SK-N-SH (cell line): ENCODE results near the gene PNLDC1. TPM values are rescaled to one million over a fixed set of nuclear protein-coding genes. Genes with fewer than 3 reads are reported as not detected.

Experiments
- CTCF ChIA-PET: fragments of 300-600, 350-600 bp; formaldehyde crosslinking; extraction: SDS; loops from one replicate; lab custom pipeline; 2021; lab: Yijun Ruan, JAX
- POLR2A ChIA-PET: fragments of 350-600 bp; sonication (Branson Sonifier 250); formaldehyde crosslinking; extraction: SDS; loops from one replicate; lab custom pipeline; 2020; ENCODE audit warnings: antibody characterized with exemption, inconsistent platforms; lab: Yijun Ruan, JAX
- DNase-seq: peaks from one replicate; pipeline ENCODE4 v3.0.0; 2012
- H2AFZ ChIP-seq: fragments of 200-600 bp; sonication (generic); 2 replicates; pipeline ENCODE4 v1.8.1; 2016; ENCODE audit warnings: antibody characterized with exemption, mild to moderate bottlenecking, low read depth
- H3F3A ChIP-seq: fragments of 200-600 bp; sonication (generic); replicated peaks from 2 replicates; pipeline ENCODE3; 2016; ENCODE audit warnings: antibody characterized with exemption, mild to moderate bottlenecking; ENCODE audit not compliant: insufficient read depth
- H3K27ac ChIP-seq, 2 experiments: fragments of 200-500 bp in 1 of 2; fragments of 200-600 bp in 1 of 2; sonication (Bioruptor generic) in 1 of 2; sonication (generic), shearing (Covaris generic) in 1 of 2; 2 replicates each; pipeline versions ENCODE4 v1.5.1 to v1.6.1; 2014 to 2016; ENCODE audit warnings: low read depth in 2 of 2, inconsistent platforms in 1 of 2, low read length in 1 of 2, mild to moderate bottlenecking in 1 of 2, mixed read lengths in 1 of 2
- H3K27me3 ChIP-seq: fragments of 200-600 bp; sonication (generic), shearing (Covaris generic); 2 replicates; pipeline ENCODE4 v1.6.1; 2016; ENCODE audit warnings: mixed run types; ENCODE audit not compliant: insufficient read depth
- H3K36me3 ChIP-seq, 2 experiments: fragments of 200-500 bp in 1 of 2; fragments of 200-600 bp in 1 of 2; sonication (Bioruptor generic) in 1 of 2; sonication (generic) in 1 of 2; replicated peaks in 1 of 2; 2 replicates each; pipeline versions ENCODE3 to v1.5.1; 2014 to 2016; ENCODE audit warnings: low read length in 1 of 2, mild to moderate bottlenecking in 1 of 2; ENCODE audit not compliant: insufficient read depth in 2 of 2, control insufficient read depth in 1 of 2
- H3K4me1 ChIP-seq, 2 experiments: fragments of 200-500 bp in 1 of 2; fragments of 200-600 bp in 1 of 2; sonication (Bioruptor generic) in 1 of 2; sonication (generic), shearing (Covaris generic) in 1 of 2; 2 replicates each; pipeline versions ENCODE4 v1.5.1 to v1.6.1; 2014 to 2016; ENCODE audit warnings: low read depth in 1 of 2, low read length in 1 of 2, mixed run types in 1 of 2; ENCODE audit not compliant: insufficient read depth in 2 of 2, control insufficient read depth in 1 of 2
- H3K4me2 ChIP-seq: fragments of 200-600 bp; sonication (generic), shearing (Covaris generic); 2 replicates; pipeline ENCODE4 v1.6.1; 2017; ENCODE audit warnings: mixed run types
- H3K4me3 ChIP-seq, 2 experiments: fragments of 200-500 bp in 1 of 2; fragments of 200-600 bp in 1 of 2; sonication (Bioruptor generic) in 1 of 2; sonication (generic), shearing (Covaris generic) in 1 of 2; 2 replicates each; pipeline versions ENCODE4 v1.5.1 to v1.8.1; 2014 to 2016; ENCODE audit warnings: low read depth in 2 of 2, inconsistent platforms in 1 of 2, low read length in 1 of 2, mild to moderate bottlenecking in 1 of 2, mixed read lengths in 1 of 2, moderate library complexity in 1 of 2
- H3K79me2 ChIP-seq: fragments of 200-600 bp; sonication (generic); 2 replicates; pipeline ENCODE4 v1.8.1; 2017; ENCODE audit warnings: mild to moderate bottlenecking; ENCODE audit not compliant: insufficient read depth
- H3K9ac ChIP-seq: fragments of 200-600 bp; sonication (generic); 2 replicates; pipeline ENCODE4 v1.6.1; 2017; ENCODE audit warnings: mixed run types
- H3K9me2 ChIP-seq: fragments of 200-600 bp; sonication (generic); 2 replicates; pipeline ENCODE4 v1.6.1; 2017; ENCODE audit warnings: mixed run types
- H3K9me3 ChIP-seq: fragments of 200-600 bp; sonication (generic); 2 replicates; pipeline ENCODE4 v1.6.1; 2017; ENCODE audit warnings: mixed run types, mild to moderate bottlenecking, moderate library complexity
- H4K20me1 ChIP-seq: fragments of 200-600 bp; sonication (generic); 2 replicates; pipeline ENCODE4 v1.6.1; 2017; ENCODE audit warnings: mild to moderate bottlenecking, mixed run types; ENCODE audit not compliant: insufficient read depth
- CHD2 ChIP-seq: fragments of 150-350 bp; IDR thresholded peaks from 2 replicates; pipeline ENCODE4 v1.6.1; 2018; ENCODE audit warnings: low read length; ENCODE audit not compliant: partially characterized antibody
- ELF1 ChIP-seq: IDR thresholded peaks from 2 replicates; pipeline ENCODE4 v1.4.0; 2012
- EP300 ChIP-seq, 2 experiments: IDR thresholded peaks; 2 replicates each; pipeline versions ENCODE4 v1.4.0 to v1.6.1; 2012; ENCODE audit warnings: borderline replicate concordance in 1 of 2, low read depth in 1 of 2, low read length in 1 of 2
- FOXJ3 ChIP-seq: sonication (generic); formaldehyde crosslinking; IDR thresholded peaks from 2 replicates; pipeline ENCODE4 v1.5.1; 2020; ENCODE audit warnings: mild to moderate bottlenecking, missing genetic modification reagents
- FOXM1 ChIP-seq: IDR thresholded peaks from 2 replicates; pipeline ENCODE4 v1.4.0; 2012; ENCODE audit warnings: low read depth, mild to moderate bottlenecking
- GABPA ChIP-seq: IDR thresholded peaks from 2 replicates; pipeline ENCODE4 v1.4.0; 2012; ENCODE audit warnings: low read depth, mild to moderate bottlenecking
- GATA2 ChIP-seq: sonication (generic); formaldehyde crosslinking; IDR thresholded peaks from 2 replicates; pipeline ENCODE4 v1.5.0; 2020; ENCODE audit warnings: mild to moderate bottlenecking, missing genetic modification reagents
- MXI1 ChIP-seq: IDR thresholded peaks from 2 replicates; pipeline ENCODE4 v1.6.1; 2012; ENCODE audit warnings: mild to moderate bottlenecking, low read depth, low read length, improper control_type of control experiment
- POLR2AphosphoS5 ChIP-seq: IDR thresholded peaks from 2 replicates; pipeline ENCODE4 v1.6.1; 2012; ENCODE audit warnings: low read depth, low read length
- RCOR1 ChIP-seq: fragments of 150-350 bp; IDR thresholded peaks from 2 replicates; pipeline ENCODE4 v1.6.1; 2017; ENCODE audit warnings: antibody characterized with exemption, low read length
- RFX5 ChIP-seq: IDR thresholded peaks from 2 replicates; pipeline ENCODE4 v1.6.1; 2012; ENCODE audit warnings: mild to moderate bottlenecking, improper control_type of control experiment, low read length
- TCF12 ChIP-seq: IDR thresholded peaks from 2 replicates; pipeline ENCODE4 v1.4.0; 2012
- TEAD4 ChIP-seq: IDR thresholded peaks from 2 replicates; pipeline ENCODE4 v1.4.0; 2012; ENCODE audit warnings: mild to moderate bottlenecking, borderline replicate concordance; ENCODE audit not compliant: insufficient read depth
- YY1 ChIP-seq: IDR thresholded peaks from 2 replicates; pipeline ENCODE4 v1.4.0; 2012; ENCODE audit warnings: low read depth, mild to moderate bottlenecking
- WGBS: methylation state at CpG from one replicate; pipeline ENCODE4 v1.1.6; 2017; ENCODE audit warnings: low lambda C conversion rate; 5-methylcytosine and 5-hydroxymethylcytosine counted together
- polyA plus RNA-seq, 3 experiments: library from polyadenylated mRNA; depleted of rRNA; stranded (reverse); fragments of >200 nt; gene quantifications; 2 replicates each; pipeline ENCODE4 v1.2.3, GENCODE V29; 2012
- TF ChIP-seq, protein P1 (sequence below): fragments of 200-600 bp; sonication (generic); IDR thresholded peaks from 2 replicates; pipeline ENCODE4 v1.6.1; 2017; ENCODE audit warnings: antibody characterized with exemption, mild to moderate bottlenecking, moderate library complexity
- TF ChIP-seq, protein P2 (sequence below): IDR thresholded peaks from 2 replicates; pipeline ENCODE4 v1.6.1; 2012; ENCODE audit warnings: mild to moderate bottlenecking, low read depth, low read length, moderate library complexity
- TF ChIP-seq, protein P3 (sequence below): IDR thresholded peaks from 2 replicates; pipeline ENCODE4 v1.4.0; 2012; ENCODE audit warnings: low read depth, borderline replicate concordance

The PNLDC1 gene
- polyA plus RNA-seq, 1 of the 3 experiments (the other 2 are of a cell fraction) = not detected

DNA sequence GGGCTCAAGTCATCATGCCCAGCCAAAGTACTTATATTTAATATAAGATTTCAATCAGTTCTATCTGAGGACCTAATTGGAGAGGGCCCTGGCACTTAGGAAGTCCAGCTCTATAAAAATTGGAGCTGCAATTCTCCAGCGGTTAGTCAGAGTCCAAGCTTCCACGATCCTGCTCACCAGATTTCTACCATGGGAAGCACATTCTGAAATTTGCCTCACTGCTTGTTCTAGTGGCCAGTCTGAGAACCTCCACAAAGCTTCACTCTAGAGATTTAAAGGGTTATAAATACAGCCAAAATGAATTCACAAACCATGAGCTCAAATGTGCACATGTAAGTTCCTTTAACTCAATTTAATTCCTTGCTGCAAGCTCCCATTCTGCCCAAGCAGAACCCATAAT is 33.5 kb downstream of the PNLDC1 start:
- no peak overlapping the region for H3K9ac ChIP-seq
- no peak for DNase-seq
- no peaks in the 10 kb centered on the region; the same call in 1 of the 2 replicates for H3K27me3 ChIP-seq
- H3K4me1 ChIP-seq = no peaks in the 10 kb centered on the region
- H3K27ac ChIP-seq = no peak overlapping the region
- H3K36me3 ChIP-seq = no peaks in the 10 kb centered on the region
- no peaks in the 10 kb centered on the region for H3K9me2 ChIP-seq
- no peak overlapping the region for H2AFZ ChIP-seq
- CTCF ChIA-PET = interaction anchor here (0.9 kb wide), 1 partner anchor 113 kb away, joined by 4 read pairs; no protein-coding TSS in a partner anchor
- H3K4me3 ChIP-seq = no peak overlapping the region
- H3K9me3 ChIP-seq = no peaks in the 10 kb centered on the region
- H3K4me2 ChIP-seq = no peak overlapping the region
- 30% methylated on average over 2 of the region's 2 CpGs for WGBS
- H4K20me1 ChIP-seq = no peaks in the 10 kb centered on the region
- POLR2A ChIA-PET = no interaction called here
- H3F3A ChIP-seq = peaks cover 2% of the 10 kb centered on the region
- no peak for TF ChIP-seq POLR2AphosphoS5
- TF ChIP-seq, protein P1, sequence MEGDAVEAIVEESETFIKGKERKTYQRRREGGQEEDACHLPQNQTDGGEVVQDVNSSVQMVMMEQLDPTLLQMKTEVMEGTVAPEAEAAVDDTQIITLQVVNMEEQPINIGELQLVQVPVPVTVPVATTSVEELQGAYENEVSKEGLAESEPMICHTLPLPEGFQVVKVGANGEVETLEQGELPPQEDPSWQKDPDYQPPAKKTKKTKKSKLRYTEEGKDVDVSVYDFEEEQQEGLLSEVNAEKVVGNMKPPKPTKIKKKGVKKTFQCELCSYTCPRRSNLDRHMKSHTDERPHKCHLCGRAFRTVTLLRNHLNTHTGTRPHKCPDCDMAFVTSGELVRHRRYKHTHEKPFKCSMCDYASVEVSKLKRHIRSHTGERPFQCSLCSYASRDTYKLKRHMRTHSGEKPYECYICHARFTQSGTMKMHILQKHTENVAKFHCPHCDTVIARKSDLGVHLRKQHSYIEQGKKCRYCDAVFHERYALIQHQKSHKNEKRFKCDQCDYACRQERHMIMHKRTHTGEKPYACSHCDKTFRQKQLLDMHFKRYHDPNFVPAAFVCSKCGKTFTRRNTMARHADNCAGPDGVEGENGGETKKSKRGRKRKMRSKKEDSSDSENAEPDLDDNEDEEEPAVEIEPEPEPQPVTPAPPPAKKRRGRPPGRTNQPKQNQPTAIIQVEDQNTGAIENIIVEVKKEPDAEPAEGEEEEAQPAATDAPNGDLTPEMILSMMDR = peak; percentile 18; the same call in 1 of the 2 replicates
- H3K79me2 ChIP-seq = no peaks in the 10 kb centered on the region

DNA sequence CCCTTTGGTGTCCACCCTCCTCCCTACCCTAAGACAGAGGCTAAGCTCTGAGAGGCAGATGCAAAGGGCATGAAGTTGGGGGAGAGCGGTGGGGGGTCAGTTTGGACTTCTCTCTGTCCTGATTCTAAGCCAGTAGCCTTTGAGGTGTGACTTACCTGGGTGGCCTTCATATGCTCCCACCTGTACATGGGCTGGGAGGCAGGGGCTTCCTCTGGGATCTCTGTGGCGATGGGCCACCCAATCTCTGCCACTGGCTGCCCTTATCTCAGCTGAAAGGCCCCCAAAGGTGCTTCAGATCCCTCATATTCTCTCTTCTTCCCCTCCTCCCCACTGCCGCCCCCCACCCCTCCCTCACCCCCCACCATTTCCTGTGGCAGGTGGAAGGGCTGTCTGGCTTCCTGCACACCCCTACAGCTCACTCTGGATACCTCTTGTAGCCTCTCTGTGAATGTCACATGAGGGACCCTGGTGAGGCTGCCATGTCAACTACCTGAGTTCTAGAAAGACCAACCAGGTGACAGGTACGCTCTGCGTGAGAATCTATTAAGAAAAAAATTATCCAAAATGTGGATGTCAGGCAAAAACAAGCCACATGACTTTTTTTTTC is 34.0 kb downstream of the PNLDC1 start:
- no peak overlapping the region for H3K27ac ChIP-seq
- ChIA-PET POLR2A (no interaction called here), CTCF (interaction anchor here (0.9 kb wide), 1 partner anchor 113 kb away, joined by 4 read pairs; no protein-coding TSS in a partner anchor)

More for the DNA sequence above, 34.0 kb downstream of the PNLDC1 start:
- no peak for DNase-seq
- TF ChIP-seq RFX5 = no peak
- no peak for TF ChIP-seq TCF12
- no peak for TF ChIP-seq EP300 (IDR thresholded peaks at IDR 0.05; ENCODE audit: borderline replicate concordance in 1 of 2, low read depth in 1 of 2, low read length in 1 of 2)
- TF ChIP-seq RCOR1 = no peak
- TF ChIP-seq GATA2 = no peak
- TF ChIP-seq, protein P2, sequence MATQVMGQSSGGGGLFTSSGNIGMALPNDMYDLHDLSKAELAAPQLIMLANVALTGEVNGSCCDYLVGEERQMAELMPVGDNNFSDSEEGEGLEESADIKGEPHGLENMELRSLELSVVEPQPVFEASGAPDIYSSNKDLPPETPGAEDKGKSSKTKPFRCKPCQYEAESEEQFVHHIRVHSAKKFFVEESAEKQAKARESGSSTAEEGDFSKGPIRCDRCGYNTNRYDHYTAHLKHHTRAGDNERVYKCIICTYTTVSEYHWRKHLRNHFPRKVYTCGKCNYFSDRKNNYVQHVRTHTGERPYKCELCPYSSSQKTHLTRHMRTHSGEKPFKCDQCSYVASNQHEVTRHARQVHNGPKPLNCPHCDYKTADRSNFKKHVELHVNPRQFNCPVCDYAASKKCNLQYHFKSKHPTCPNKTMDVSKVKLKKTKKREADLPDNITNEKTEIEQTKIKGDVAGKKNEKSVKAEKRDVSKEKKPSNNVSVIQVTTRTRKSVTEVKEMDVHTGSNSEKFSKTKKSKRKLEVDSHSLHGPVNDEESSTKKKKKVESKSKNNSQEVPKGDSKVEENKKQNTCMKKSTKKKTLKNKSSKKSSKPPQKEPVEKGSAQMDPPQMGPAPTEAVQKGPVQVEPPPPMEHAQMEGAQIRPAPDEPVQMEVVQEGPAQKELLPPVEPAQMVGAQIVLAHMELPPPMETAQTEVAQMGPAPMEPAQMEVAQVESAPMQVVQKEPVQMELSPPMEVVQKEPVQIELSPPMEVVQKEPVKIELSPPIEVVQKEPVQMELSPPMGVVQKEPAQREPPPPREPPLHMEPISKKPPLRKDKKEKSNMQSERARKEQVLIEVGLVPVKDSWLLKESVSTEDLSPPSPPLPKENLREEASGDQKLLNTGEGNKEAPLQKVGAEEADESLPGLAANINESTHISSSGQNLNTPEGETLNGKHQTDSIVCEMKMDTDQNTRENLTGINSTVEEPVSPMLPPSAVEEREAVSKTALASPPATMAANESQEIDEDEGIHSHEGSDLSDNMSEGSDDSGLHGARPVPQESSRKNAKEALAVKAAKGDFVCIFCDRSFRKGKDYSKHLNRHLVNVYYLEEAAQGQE = no peak
- TF ChIP-seq FOXM1 = no peak
- no peak for TF ChIP-seq POLR2AphosphoS5
- TF ChIP-seq, protein P3, sequence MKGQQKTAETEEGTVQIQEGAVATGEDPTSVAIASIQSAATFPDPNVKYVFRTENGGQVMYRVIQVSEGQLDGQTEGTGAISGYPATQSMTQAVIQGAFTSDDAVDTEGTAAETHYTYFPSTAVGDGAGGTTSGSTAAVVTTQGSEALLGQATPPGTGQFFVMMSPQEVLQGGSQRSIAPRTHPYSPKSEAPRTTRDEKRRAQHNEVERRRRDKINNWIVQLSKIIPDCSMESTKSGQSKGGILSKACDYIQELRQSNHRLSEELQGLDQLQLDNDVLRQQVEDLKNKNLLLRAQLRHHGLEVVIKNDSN = no peak
- no peak for TF ChIP-seq CHD2
- no peak for TF ChIP-seq FOXJ3 (CRISPR knock-in tag)
- no peak for TF ChIP-seq ELF1
- TF ChIP-seq TEAD4 = no peak
- no peak for TF ChIP-seq YY1
- TF ChIP-seq, protein P1 = no peak
- TF ChIP-seq MXI1 = no peak
- no peak for TF ChIP-seq GABPA
- TF ChIP-seq, all 33 proteins: peak for 0
- H3K36me3 ChIP-seq = no peaks in the 10 kb centered on the region
- 64% methylated on average over 4 of the region's 5 CpGs for WGBS
- H2AFZ ChIP-seq = no peak overlapping the region
- H3K9me3 ChIP-seq = no peaks in the 10 kb centered on the region
- no peaks in the 10 kb centered on the region for H4K20me1 ChIP-seq
- H3K79me2 ChIP-seq = no peaks in the 10 kb centered on the region
- H3K9ac ChIP-seq = no peak overlapping the region
- no peaks in the 10 kb centered on the region for H3K4me1 ChIP-seq
- no peak overlapping the region for H3K4me3 ChIP-seq
- no peaks in the 10 kb centered on the region for H3K9me2 ChIP-seq
- no peak overlapping the region for H3K4me2 ChIP-seq
- peaks cover 7% of the 10 kb centered on the region for H3F3A ChIP-seq
- H3K27me3 ChIP-seq = no peaks in the 10 kb centered on the region; the same call in 1 of the 2 replicates
